ENCODE results near the gene GNAT3.

DNA sequence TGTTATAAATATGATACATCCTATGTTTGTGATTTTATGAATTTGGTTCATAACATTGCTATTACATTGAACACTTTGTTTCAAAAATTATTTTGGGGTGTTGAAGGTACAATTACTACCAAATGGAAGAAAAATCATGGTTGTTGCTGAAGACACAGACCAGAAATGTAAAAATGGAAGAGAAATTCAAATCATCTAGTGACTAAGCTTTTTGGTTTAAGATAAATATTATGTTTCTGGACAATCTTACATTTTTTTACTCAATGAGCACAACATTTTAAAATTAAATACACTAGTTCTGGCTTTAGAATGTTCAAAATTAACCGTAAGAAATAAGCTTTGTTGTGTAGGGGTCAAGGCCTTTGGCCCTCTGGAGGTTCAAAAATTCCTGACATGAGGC lies 82.7 kb downstream of the GNAT3 start:
- TF ChIP-seq, protein P1, sequence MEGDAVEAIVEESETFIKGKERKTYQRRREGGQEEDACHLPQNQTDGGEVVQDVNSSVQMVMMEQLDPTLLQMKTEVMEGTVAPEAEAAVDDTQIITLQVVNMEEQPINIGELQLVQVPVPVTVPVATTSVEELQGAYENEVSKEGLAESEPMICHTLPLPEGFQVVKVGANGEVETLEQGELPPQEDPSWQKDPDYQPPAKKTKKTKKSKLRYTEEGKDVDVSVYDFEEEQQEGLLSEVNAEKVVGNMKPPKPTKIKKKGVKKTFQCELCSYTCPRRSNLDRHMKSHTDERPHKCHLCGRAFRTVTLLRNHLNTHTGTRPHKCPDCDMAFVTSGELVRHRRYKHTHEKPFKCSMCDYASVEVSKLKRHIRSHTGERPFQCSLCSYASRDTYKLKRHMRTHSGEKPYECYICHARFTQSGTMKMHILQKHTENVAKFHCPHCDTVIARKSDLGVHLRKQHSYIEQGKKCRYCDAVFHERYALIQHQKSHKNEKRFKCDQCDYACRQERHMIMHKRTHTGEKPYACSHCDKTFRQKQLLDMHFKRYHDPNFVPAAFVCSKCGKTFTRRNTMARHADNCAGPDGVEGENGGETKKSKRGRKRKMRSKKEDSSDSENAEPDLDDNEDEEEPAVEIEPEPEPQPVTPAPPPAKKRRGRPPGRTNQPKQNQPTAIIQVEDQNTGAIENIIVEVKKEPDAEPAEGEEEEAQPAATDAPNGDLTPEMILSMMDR (IDR thresholded peaks at IDR 0.05), result no peak
- no peak for TF ChIP-seq ZFX (IDR thresholded peaks at IDR 0.05; ENCODE audit: borderline replicate concordance)

All from 22Rv1 (cell line).